SK-N-SH (cell line): ENCODE results near the gene DNAH11.

Experiments used
- CTCF ChIP-seq: fragments of 200-600 bp; sonication (generic); IDR thresholded peaks from 2 replicates; pipeline ENCODE4 v1.6.1; 2017; ENCODE audit warnings: antibody characterized with exemption, mild to moderate bottlenecking, moderate library complexity
- EP300 ChIP-seq, 2 experiments: IDR thresholded peaks; 2 replicates each; pipeline versions ENCODE4 v1.4.0 to v1.6.1; 2012; ENCODE audit warnings: borderline replicate concordance in 1 of 2, low read depth in 1 of 2, low read length in 1 of 2
- EZH2phosphoT487 ChIP-seq: fragments of 200-600 bp; sonication (generic); IDR thresholded peaks from 2 replicates; pipeline ENCODE4 v1.6.1; 2017; ENCODE audit warnings: low read depth, mixed run types, mild to moderate bottlenecking, antibody characterized with exemption, moderate library complexity, borderline replicate concordance
- JUND ChIP-seq: IDR thresholded peaks from 2 replicates; pipeline ENCODE4 v1.4.0; 2012
- MAX ChIP-seq: IDR thresholded peaks from 2 replicates; pipeline ENCODE4 v1.4.0; 2012; ENCODE audit warnings: low read depth
- REST ChIP-seq: IDR thresholded peaks from 2 replicates; pipeline ENCODE4 v1.6.1; 2012; ENCODE audit warnings: mild to moderate bottlenecking, low read depth, low read length, moderate library complexity
- RFX5 ChIP-seq: IDR thresholded peaks from 2 replicates; pipeline ENCODE4 v1.6.1; 2012; ENCODE audit warnings: mild to moderate bottlenecking, improper control_type of control experiment, low read length
- SIN3A ChIP-seq: IDR thresholded peaks from 2 replicates; pipeline ENCODE4 v1.6.1; 2012; ENCODE audit warnings: low read depth, mild to moderate bottlenecking, low read length, moderate library complexity, borderline replicate concordance
- SMC3 ChIP-seq: IDR thresholded peaks from 2 replicates; pipeline ENCODE4 v1.6.1; 2012; ENCODE audit warnings: low read depth, low read length, improper control_type of control experiment
- ZBTB33 ChIP-seq: IDR thresholded peaks from 2 replicates; pipeline ENCODE4 v1.4.0; 2012; ENCODE audit warnings: low read depth, borderline replicate concordance

DNA sequence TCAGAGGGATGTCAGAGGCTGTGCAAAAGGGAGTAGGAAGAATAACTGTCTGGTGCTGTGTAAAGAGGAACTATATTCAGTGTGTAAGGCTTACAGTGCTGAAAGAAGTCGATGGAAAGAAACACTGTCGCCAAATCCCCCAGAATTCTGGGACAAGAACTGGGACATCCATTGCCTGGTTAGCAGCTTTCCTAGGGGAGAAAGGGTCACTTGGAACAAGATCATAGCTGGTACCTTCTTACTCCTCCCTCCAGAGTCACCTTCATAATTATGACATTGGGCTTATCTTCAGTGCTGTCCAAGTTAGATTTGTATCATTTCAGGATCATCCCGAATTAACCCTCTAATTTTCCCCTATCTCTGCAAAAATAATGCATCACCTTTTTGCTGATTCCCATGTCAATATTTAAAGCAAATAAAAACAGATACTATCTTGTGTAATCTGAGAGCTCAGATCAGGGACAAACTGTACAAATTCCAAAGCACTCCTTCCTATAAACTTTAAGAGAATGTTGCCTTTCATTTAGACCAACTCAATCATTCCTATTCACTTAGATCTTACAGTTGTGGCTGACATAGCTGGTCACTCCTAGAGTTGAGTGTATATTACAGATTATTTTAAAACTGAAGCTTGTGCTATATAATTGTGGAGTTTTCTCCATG lies 96.5 kb downstream of the DNAH11 start:
- no peak for TF ChIP-seq SMC3
- no peak for TF ChIP-seq CTCF
- TF ChIP-seq SIN3A, result no peak
- TF ChIP-seq EP300 (IDR thresholded peaks at IDR 0.05; ENCODE audit: borderline replicate concordance in 1 of 2, low read depth in 1 of 2, low read length in 1 of 2), result no peak
- no peak for TF ChIP-seq MAX
- no peak for TF ChIP-seq EZH2phosphoT487
- no peak for TF ChIP-seq REST
- TF ChIP-seq ZBTB33, result no peak
- TF ChIP-seq JUND, result no peak
- no peak for TF ChIP-seq RFX5
